Subcutaneous abdominal adipose tissue (tissue), 5 donors: ENCODE measurements around the gene DPP3.
"Not testable (repeated sequence)": the region's sequence is repeated elsewhere in the genome, so short reads cannot be mapped to it uniquely, and the experiment has no call there.

Experiments
- H3K27ac ChIP-seq: one replicate; pipeline ENCODE4 v1.7.0; 2013; ENCODE audit warnings: low read depth, mild to moderate bottlenecking, inconsistent platforms, low read length, moderate library complexity
- H3K27me3 ChIP-seq, 5 donors: one replicate each; pipeline ENCODE4 v1.7.0; 2013; ENCODE audit warnings: low read length in 5 of 5, inconsistent platforms in 1 of 5; ENCODE audit not compliant: control insufficient read depth in 5 of 5, insufficient read depth in 4 of 5
- H3K36me3 ChIP-seq, 5 donors: one replicate each; pipeline ENCODE4 v1.7.0; 2013; ENCODE audit warnings: low read length in 5 of 5; ENCODE audit not compliant: control insufficient read depth in 5 of 5, insufficient read depth in 5 of 5
- H3K4me1 ChIP-seq, 5 donors: one replicate each; pipeline ENCODE4 v1.7.0; 2013; ENCODE audit warnings: low read length in 5 of 5, mild to moderate bottlenecking in 3 of 5, moderate library complexity in 1 of 5; ENCODE audit not compliant: control insufficient read depth in 5 of 5, insufficient read depth in 5 of 5
- H3K4me3 ChIP-seq, 5 donors: one replicate each; pipeline ENCODE4 v1.7.0; 2013; ENCODE audit warnings: low read length in 5 of 5, low read depth in 1 of 5
- H3K9ac ChIP-seq, 5 donors: one replicate each; pipeline ENCODE4 v1.7.0; 2013; ENCODE audit warnings: low read length in 5 of 5, mild to moderate bottlenecking in 4 of 5, moderate library complexity in 3 of 5
- H3K9me3 ChIP-seq, 5 donors: one replicate each; pipeline ENCODE4 v1.7.0; 2013; ENCODE audit warnings: low read length in 5 of 5; ENCODE audit not compliant: control insufficient read depth in 5 of 5
- donor health status: healthy.
- donor health status: healthy.
- donor health status: healthy.
- donor health status: healthy.
- donor health status: healthy.

DPP3 gene

DNA sequence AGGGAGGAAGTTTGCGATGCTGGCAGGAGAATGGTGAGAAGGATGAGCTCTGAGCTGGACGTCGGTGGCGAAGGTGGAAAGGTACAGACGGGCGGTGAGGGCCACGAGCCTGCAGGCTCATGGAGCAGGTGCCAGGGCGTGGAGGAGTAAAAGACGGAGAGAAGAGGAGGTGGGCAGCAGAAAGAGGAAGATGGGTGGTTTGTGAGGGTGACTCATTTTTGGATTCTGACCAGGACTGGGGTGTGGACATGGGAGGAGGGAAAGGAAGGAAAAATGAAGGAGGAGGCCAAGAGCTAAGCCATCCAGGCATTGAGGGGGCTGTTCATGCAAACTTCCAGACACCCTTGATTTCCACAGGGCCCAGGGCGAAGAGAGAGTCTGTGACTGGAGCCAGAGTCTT lies 62.1 kb downstream of the DPP3 start:
- H3K36me3 ChIP-seq, result peaks cover 0 to 50% (median 35%) of the 10 kb centered on the region in 5 donors
- H3K27ac ChIP-seq, result no peak overlapping the region
- H3K9ac ChIP-seq, result no peak overlapping the region
- no peak overlapping the region for H3K4me3 ChIP-seq
- H3K9me3 ChIP-seq, result no peaks in the 10 kb centered on the region
- H3K27me3 ChIP-seq, result no peaks in the 10 kb centered on the region
- peaks cover 0 to 39% (median 33%) of the 10 kb centered on the region in 5 donors for H3K4me1 ChIP-seq

DNA sequence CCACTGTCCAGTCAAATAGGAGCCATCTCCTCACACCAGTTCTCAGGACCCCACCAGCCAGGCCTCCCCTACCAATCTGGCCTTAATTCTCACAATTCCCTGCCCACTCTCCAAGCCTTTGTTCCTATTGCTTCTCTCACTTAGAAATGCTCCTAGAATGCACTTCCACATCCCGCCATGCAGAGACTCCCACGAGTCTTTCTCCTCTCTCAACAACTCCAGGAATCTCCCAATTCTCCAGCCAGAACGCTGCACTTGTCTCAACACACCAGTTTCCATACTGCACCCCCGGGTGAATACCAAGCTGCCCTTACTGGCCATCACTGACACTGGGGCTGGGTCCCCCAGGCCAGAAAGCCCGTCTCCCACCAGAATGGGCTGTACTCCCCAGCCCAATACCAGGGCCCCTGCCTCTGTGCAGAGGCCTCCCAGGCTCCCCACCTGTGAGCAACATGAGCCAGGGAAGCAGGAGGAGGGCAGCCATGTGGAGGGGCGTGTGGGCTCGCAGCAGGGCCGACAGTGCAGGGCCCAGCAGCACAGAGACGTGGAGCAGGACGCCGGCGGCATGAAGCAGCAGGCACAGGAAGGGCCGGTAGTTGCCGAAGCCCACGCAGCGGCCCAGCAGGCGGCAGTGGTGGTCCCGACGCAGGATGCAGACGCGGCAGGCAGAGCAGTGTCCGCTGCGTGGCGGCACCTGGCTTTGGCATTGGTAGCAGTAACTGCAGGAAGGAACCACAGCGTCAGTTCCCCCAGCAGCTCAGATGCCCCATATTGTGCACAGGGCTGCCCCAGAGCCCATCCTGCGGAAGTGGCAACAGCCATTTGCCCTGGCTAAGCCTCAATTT lies 63.3 kb downstream of the DPP3 start:
- Histone ChIP-seq H3K9ac (peak overlapping the region in 2 of 5 donors; percentile 48 to 51), H3K36me3 (peaks cover 0 to 48% (median 33%) of the 10 kb centered on the region in 5 donors), H3K27me3 (no peaks in the 10 kb centered on the region), H3K27ac (no peak overlapping the region), H3K4me3 (peak overlapping the region in 4 of 5 donors; percentile 24 to 50 (median 34)), H3K4me1 (peaks cover 0 to 39% (median 33%) of the 10 kb centered on the region in 5 donors), H3K9me3 (no peaks in the 10 kb centered on the region)

DNA sequence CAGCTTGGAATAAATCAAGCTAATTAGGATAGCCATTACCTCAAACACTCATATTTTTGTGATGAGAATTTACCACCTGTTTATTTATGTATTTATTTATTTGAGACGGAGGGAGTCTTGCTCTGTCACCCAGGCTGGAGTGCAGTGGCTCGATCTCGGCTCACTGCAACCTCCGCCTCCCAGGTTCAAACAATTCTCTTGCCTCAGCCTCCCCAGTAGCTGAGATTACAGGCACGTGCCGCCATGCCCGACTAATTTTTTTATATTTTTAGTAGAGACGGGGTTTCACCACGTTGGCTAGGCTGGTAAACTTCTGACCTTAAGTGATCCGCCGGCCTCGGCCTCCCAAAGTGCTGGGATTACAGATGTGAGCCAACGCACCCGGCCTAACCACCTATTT lies 64.7 kb downstream of the DPP3 start:
- Histone ChIP-seq H3K4me3 (peak overlapping the region; percentile 61 to 90 (median 78)), H3K36me3 (peaks cover 0 to 33% (median 22%) of the 10 kb centered on the region in 5 donors), H3K9ac (peak overlapping the region in 4 of 5 donors; percentile 83 to 87 (median 84)), H3K4me1 (peaks cover 0 to 39% (median 33%) of the 10 kb centered on the region in 5 donors)
- not testable (repeated sequence) for H3K9me3 ChIP-seq, H3K27me3 ChIP-seq, H3K27ac ChIP-seq

DNA sequence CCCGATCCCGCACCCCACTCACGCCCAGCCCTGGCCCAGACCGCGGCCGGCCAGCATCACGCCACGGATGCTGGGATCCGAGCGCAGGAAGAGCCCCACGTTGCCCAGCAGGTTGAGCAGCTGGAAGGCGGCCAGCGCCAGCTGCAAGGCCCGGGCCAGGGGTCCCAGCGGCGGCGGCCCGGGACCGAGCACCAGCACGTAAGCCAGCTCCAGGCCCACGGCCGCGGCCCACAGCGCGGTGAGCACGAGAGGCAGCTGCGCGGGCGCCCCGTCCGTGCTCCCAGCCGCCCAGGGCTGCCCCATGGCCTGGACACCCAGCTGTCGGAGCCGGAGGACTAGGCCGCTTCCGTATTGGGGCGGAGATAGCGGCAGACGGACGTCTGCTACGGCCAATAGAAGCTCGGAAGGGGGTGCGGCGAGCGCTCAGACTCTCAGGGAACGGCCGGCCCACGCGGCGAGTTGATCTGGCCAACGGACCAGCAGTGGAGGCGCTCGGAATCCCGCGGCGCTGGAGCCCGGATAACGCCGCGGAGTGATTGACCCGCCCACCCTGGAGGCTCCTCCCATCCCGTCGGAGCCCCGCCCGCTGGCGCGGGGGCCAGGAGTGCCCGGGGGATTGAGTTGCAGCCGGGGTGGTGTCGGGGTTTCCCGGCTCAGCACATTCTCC lies 65.6 kb downstream of the DPP3 start, which contains the start of gene ZDHHC24:
ZDHHC24 (minus strand) TSS at position 348 of the 667 bp plus-strand sequence; CDS start at position 303, 45 bp downstream.
- no peaks in the 10 kb centered on the region for H3K27me3 ChIP-seq
- peaks cover 0 to 39% (median 33%) of the 10 kb centered on the region in 5 donors for H3K4me1 ChIP-seq

DNA sequence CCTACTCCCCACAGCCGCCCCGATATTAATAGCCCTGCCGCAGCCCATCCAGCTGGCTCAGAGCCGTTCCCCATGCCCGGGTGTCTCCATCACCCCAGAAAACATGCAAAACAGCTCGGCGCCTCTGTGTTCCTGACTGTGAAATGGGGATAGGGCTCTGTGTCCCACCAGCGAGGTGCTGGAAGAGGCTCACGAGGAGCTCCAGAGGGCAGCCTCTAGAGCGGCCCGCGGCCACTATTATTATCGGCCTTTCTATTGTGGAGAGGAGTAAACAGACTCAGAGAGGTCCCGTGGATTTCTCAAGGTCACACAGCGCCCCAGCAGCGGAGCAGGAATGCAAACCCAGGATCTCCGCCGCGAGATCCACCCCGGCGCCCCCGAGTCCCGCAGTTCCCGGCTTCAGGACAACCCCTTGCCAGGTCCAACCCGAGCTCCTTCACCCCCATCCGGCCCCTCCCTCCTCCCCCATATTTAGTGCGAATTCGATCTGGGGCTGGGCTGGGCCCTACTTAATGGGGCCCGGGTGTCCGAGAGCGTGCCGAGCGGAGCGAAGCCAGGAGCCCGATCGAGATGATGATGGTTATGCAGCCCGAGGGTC lies 66.2 kb downstream of the DPP3 start, which contains the start of gene ACTN3:
ACTN3 (plus strand) TSS at position 536 of the 598 bp plus-strand sequence; CDS start at position 571, 35 bp downstream.
- Histone ChIP-seq H3K36me3 (peaks cover 0 to 23% (median 20%) of the 10 kb centered on the region in 5 donors), H3K27ac (peak within 1 kb of the TSS; percentile 60), H3K9me3 (no peaks in the 10 kb centered on the region), H3K4me1 (peaks cover 0 to 39% (median 33%) of the 10 kb centered on the region in 5 donors), H3K27me3 (no peaks in the 10 kb centered on the region), H3K4me3 (peak within 1 kb of the TSS; percentile 70 to 90 (median 78)), H3K9ac (peak within 1 kb of the TSS in 4 of 5 donors; percentile 83 to 87 (median 84))

More for the DNA sequence above, 65.6 kb downstream of the DPP3 start, which contains the start of gene ZDHHC24:
- peak within 1 kb of the TSS; percentile 26 to 87 (median 83) for H3K9ac ChIP-seq
- H3K27ac ChIP-seq, result peak within 1 kb of the TSS; percentile 60
- H3K9me3 ChIP-seq, result no peaks in the 10 kb centered on the region
- H3K4me3 ChIP-seq, result peak within 1 kb of the TSS; percentile 70 to 90 (median 78)
- peaks cover 0 to 28% (median 22%) of the 10 kb centered on the region in 5 donors for H3K36me3 ChIP-seq

DNA sequence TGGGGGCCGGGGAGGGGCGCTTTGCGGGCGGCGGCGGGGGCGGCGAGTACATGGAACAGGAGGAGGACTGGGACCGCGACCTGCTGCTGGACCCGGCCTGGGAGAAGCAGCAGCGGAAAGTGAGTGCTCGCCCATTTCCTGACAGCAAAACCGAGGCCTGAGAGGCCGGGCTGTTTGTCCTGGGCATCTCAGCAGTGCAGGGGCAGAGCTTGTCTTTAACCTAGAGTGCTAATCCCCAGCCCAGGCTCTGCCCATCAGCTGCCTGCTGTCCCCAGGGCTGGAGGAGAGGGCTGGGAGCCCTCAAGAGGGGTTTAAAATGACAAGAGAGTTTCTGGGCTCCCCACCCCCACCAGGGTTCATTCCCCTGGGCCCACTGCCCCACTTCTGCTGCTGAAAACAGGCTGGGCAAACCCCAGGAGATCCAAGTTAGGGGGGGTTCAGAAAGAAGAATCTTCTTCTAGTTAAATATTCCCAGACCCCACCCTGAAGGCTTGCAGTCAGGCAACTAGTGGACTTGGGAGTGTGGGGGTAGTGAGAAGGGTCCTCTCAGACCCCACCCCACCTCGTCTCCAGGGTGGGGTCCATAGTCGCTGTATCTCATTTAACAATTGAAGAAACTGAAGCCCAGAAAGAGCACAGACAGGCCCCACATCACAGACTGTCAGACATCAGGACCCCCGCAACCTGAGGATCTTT lies 66.9 kb downstream of the DPP3 start:
- Histone ChIP-seq H3K9ac (no peak overlapping the region), H3K4me1 (peaks cover 0 to 39% (median 33%) of the 10 kb centered on the region in 5 donors), H3K4me3 (no peak overlapping the region), H3K27ac (no peak overlapping the region), H3K36me3 (peaks cover 0 to 17% (median 14%) of the 10 kb centered on the region in 5 donors), H3K27me3 (no peaks in the 10 kb centered on the region), H3K9me3 (no peaks in the 10 kb centered on the region)

DNA sequence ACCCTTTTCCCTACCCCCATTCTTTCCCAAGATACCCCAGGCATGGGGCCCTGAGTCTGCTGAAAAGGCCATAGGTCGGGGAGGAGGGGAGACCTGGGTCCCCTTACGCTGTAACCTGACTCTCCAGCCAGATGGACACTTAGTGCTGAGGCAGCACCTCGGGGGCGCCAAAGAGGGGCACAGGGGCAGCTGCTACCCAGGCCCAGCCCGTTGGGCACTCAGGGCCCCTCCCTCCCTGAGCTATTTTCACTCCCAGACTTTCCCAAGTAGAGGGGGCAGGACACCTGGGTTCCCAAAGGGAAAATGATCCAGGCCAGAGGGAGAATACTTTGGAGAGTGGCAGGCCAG lies 67.4 kb downstream of the DPP3 start:
- H3K27me3 ChIP-seq, result no peaks in the 10 kb centered on the region
- peaks cover 0 to 37% (median 31%) of the 10 kb centered on the region in 5 donors for H3K4me1 ChIP-seq
- H3K4me3 ChIP-seq, result no peak overlapping the region
- H3K27ac ChIP-seq, result no peak overlapping the region
- H3K9me3 ChIP-seq, result no peaks in the 10 kb centered on the region
- peaks cover 0 to 11% (median 8%) of the 10 kb centered on the region in 5 donors for H3K36me3 ChIP-seq
- H3K9ac ChIP-seq, result no peak overlapping the region

DNA sequence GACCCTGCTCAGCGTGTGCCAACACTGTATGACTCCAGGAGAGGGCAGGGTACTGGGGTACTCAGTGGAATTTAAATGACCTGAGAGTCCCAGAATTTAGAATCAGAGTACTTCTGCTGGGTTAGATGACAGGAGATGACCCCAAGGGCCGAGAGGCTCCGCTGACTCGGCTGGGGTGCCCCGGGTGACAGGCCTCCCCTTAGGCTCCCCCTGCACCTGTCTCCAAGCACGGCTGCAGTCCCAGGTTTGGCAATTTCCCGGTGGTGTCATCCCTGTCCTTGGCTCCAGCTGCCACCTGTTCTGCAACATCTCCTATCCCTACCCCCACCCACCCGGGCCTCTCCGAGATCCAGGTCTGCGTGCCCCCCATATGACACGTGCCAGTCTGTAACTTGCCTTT lies 67.8 kb downstream of the DPP3 start:
- no peaks in the 10 kb centered on the region for H3K9me3 ChIP-seq

More for the DNA sequence above, 67.8 kb downstream of the DPP3 start:
- Histone ChIP-seq H3K9ac (no peak overlapping the region), H3K27ac (no peak overlapping the region), H3K4me3 (no peak overlapping the region), H3K27me3 (no peaks in the 10 kb centered on the region), H3K4me1 (peaks cover 0 to 33% (median 30%) of the 10 kb centered on the region in 5 donors), H3K36me3 (peaks cover 0 to 7% (median 4%) of the 10 kb centered on the region in 5 donors)
